HFFc6 (cell line): ENCODE measurements around the gene COL11A1. TPM values are rescaled to one million over a fixed set of nuclear protein-coding genes. Genes with fewer than 3 reads are reported as not detected.

Experiments used
- DNase-seq: peaks from one replicate; pipeline ENCODE4 v3.0.0-alpha.2; 2018
- H3K27ac Mint-ChIP-seq: 2 replicates; pipeline ENCODE4 v1.8.0; 2020; ENCODE audit warnings: mild to moderate bottlenecking, mixed read lengths
- H3K27me3 Mint-ChIP-seq: 2 replicates; pipeline ENCODE4 v1.8.0; 2021; ENCODE audit warnings: mild to moderate bottlenecking, moderate library complexity, mixed read lengths; ENCODE audit not compliant: insufficient read depth
- H3K36me3 Mint-ChIP-seq: 2 replicates; pipeline ENCODE4 v1.8.0; 2021; ENCODE audit warnings: low read depth, mixed read lengths
- H3K4me1 Mint-ChIP-seq: 2 replicates; pipeline ENCODE4 v1.8.0; 2020; ENCODE audit warnings: low read depth, mixed read lengths
- H3K4me3 Mint-ChIP-seq: 2 replicates; pipeline ENCODE4 v1.8.0; 2020; ENCODE audit warnings: mild to moderate bottlenecking, moderate library complexity, mixed read lengths
- H3K9me3 Mint-ChIP-seq: 2 replicates; pipeline ENCODE4 v1.8.0; 2020; ENCODE audit warnings: mild to moderate bottlenecking, mixed read lengths
- CTCF ChIP-seq: fragments of 200-600 bp; sonication (generic); IDR thresholded peaks from 2 replicates; pipeline ENCODE4 v1.5.0; 2021; ENCODE audit warnings: antibody characterized with exemption, mild to moderate bottlenecking
- long read RNA-seq: library from polyadenylated mRNA; unstranded; transcript quantifications from one replicate; pipeline ENCODE4 v2.0.0, GENCODE V29; 2019
- total RNA-seq, 6 experiments: library from RNA; stranded (reverse); fragmentation: NEBNext Ultra II Directional; extraction: Animal tissue kit (Norgen Biotek cat#: 25700); gene quantifications; 2 replicates in 1 of 6; 3 replicates in 5 of 6; pipeline ENCODE4 v1.2.3, GENCODE V29; 2021

COL11A1 gene
- 100 to 1,000 TPM; 145 to 364 (median 152) TPM for total RNA-seq
- long read RNA-seq, full-length matches to known transcripts, result 17 of 195 reads
- long read RNA-seq, partial matches to known transcripts, result 143 of 195 reads
- long read RNA-seq, other reads (novel, unspliced or antisense), result 35 of 195 reads

GRCh38 chr1:103108376-103109150, at the start of gene COL11A1:
Gene COL11A1 (minus strand): TSS chr1:103108522. CDS start chr1:103108178, 344 bp downstream.
- H3K27ac Mint-ChIP-seq, result peak within 1 kb of the TSS; percentile 80
- peaks cover 63% of the 10 kb centered on the region for H3K4me1 Mint-ChIP-seq
- peak within 1 kb of the TSS; percentile 97 for H3K4me3 Mint-ChIP-seq
- H3K27me3 Mint-ChIP-seq, result no peaks in the 10 kb centered on the region; the same call in 1 of the 2 replicates
- no peaks in the 10 kb centered on the region for H3K9me3 Mint-ChIP-seq
- DNase-seq, result peak; percentile 50
- no peak for TF ChIP-seq CTCF
- H3K36me3 Mint-ChIP-seq, result no peaks in the 10 kb centered on the region

- peaks cover 37% of the 10 kb centered on the region for H3K4me1 Mint-ChIP-seq
- no peak for TF ChIP-seq CTCF
- no peak overlapping the region for H3K27ac Mint-ChIP-seq
- H3K36me3 Mint-ChIP-seq, result peaks cover 4% of the 10 kb centered on the region; the same call in 1 of the 2 replicates
- H3K4me3 Mint-ChIP-seq, result peak overlapping the region; percentile 46
- H3K27me3 Mint-ChIP-seq, result no peaks in the 10 kb centered on the region
- DNase-seq, result peak; percentile 72
- no peaks in the 10 kb centered on the region for H3K9me3 Mint-ChIP-seq
These were observed 48.6 kb upstream of the COL11A1 start for GRCh38 chr1:103156966-103157365.

GRCh38 chr1:103146166-103146565, 37.8 kb upstream of the COL11A1 start:
- H3K27me3 Mint-ChIP-seq, result no peaks in the 10 kb centered on the region; the same call in 1 of the 2 replicates
- H3K36me3 Mint-ChIP-seq, result peaks cover 5% of the 10 kb centered on the region; the same call in 1 of the 2 replicates
- DNase-seq, result no peak
- H3K4me3 Mint-ChIP-seq, result no peak overlapping the region
- H3K27ac Mint-ChIP-seq, result no peak overlapping the region
- no peak for TF ChIP-seq CTCF
- H3K9me3 Mint-ChIP-seq, result no peaks in the 10 kb centered on the region
- peaks cover 9% of the 10 kb centered on the region for H3K4me1 Mint-ChIP-seq

GRCh38 chr1:103145449-103145848, 37.1 kb upstream of the COL11A1 start:
- peaks cover 5% of the 10 kb centered on the region; the same call in 1 of the 2 replicates for H3K36me3 Mint-ChIP-seq
- H3K27ac Mint-ChIP-seq, result no peak overlapping the region
- no peak overlapping the region for H3K4me3 Mint-ChIP-seq
- H3K9me3 Mint-ChIP-seq, result no peaks in the 10 kb centered on the region
- no peak for TF ChIP-seq CTCF
- H3K4me1 Mint-ChIP-seq, result peaks cover 9% of the 10 kb centered on the region
- no peak for DNase-seq
- no peaks in the 10 kb centered on the region; the same call in 1 of the 2 replicates for H3K27me3 Mint-ChIP-seq

- Mint-ChIP-seq H3K9me3 (no peaks in the 10 kb centered on the region), H3K4me1 (peaks cover 9% of the 10 kb centered on the region), H3K4me3 (no peak overlapping the region), H3K27ac (no peak overlapping the region), H3K27me3 (no peaks in the 10 kb centered on the region; the same call in 1 of the 2 replicates), H3K36me3 (peaks cover 5% of the 10 kb centered on the region; the same call in 1 of the 2 replicates)
- TF ChIP-seq CTCF, result no peak
- DNase-seq, result no peak
These were observed 36.4 kb upstream of the COL11A1 start for GRCh38 chr1:103144681-103145080.
